GM23338 (cell line): Measurements from ENCODE around the gene ACAN. TPM values are rescaled to one million over a fixed set of nuclear protein-coding genes. Genes with fewer than 3 reads are reported as not detected.

Experiments
- ATAC-seq: fragments of 200-7000 bp; cut with Tn5 transposase; 3 replicates; pipeline ENCODE4 v1.9.1; 2020
- DNase-seq: peaks from one replicate; pipeline ENCODE4 v3.0.0-alpha.2; 2015; ENCODE audit warnings: low spot score
- H2AFZ ChIP-seq: fragments of 200-600 bp; sonication (generic); 2 replicates; pipeline ENCODE4 v1.8.0; 2016; ENCODE audit warnings: antibody characterized with exemption, mild to moderate bottlenecking, moderate library complexity
- H3F3A ChIP-seq: fragments of 200-600 bp; sonication (generic); replicated peaks from 2 replicates; pipeline ENCODE4 v1.8.0; 2017; ENCODE audit warnings: antibody characterized with exemption, mixed run types, low read depth
- H3K27ac ChIP-seq: fragments of 200-600 bp; sonication (generic); 2 replicates; pipeline ENCODE4 v1.6.1; 2016; ENCODE audit warnings: low read depth
- H3K27me3 ChIP-seq: fragments of 200-600 bp; sonication (generic); 2 replicates; pipeline ENCODE4 v1.8.0; 2016; ENCODE audit warnings: mild to moderate bottlenecking, mixed run types, moderate library complexity; ENCODE audit not compliant: insufficient read depth
- H3K36me3 ChIP-seq: fragments of 200-600 bp; sonication (generic); 2 replicates; pipeline ENCODE4 v1.8.0; 2016; ENCODE audit warnings: mild to moderate bottlenecking; ENCODE audit not compliant: insufficient read depth
- H3K4me1 ChIP-seq: fragments of 200-600 bp; sonication (generic); 2 replicates; pipeline ENCODE4 v1.8.0; 2016; ENCODE audit warnings: mild to moderate bottlenecking, moderate library complexity; ENCODE audit not compliant: insufficient read depth
- H3K4me2 ChIP-seq: fragments of 200-600 bp; sonication (generic); 2 replicates; pipeline ENCODE4 v1.7.1; 2017; ENCODE audit warnings: mixed run types
- H3K4me3 ChIP-seq: fragments of 200-600 bp; sonication (generic); 2 replicates; pipeline ENCODE4 v1.6.1; 2016; ENCODE audit warnings: mixed run types
- H3K79me2 ChIP-seq: fragments of 200-600 bp; sonication (generic); replicated peaks from 2 replicates; pipeline ENCODE4 v1.8.0; 2017; ENCODE audit warnings: mild to moderate bottlenecking; ENCODE audit not compliant: insufficient read depth
- H3K9me2 ChIP-seq: fragments of 200-600 bp; sonication (generic); 2 replicates; pipeline ENCODE4 v1.8.0; 2017; ENCODE audit not compliant: insufficient read depth
- H4K20me1 ChIP-seq: fragments of 200-600 bp; sonication (generic); replicated peaks from 2 replicates; pipeline ENCODE4 v1.8.0; 2017; ENCODE audit warnings: mild to moderate bottlenecking; ENCODE audit not compliant: insufficient read depth
- H3K27ac Mint-ChIP-seq: 2 replicates; pipeline ENCODE4 v1.8.0; 2020; ENCODE audit warnings: inconsistent platforms, mild to moderate bottlenecking, moderate library complexity, mixed read lengths
- H3K27me3 Mint-ChIP-seq: 3 replicates; pipeline ENCODE4 v1.8.0; 2022; ENCODE audit warnings: low read depth, mild to moderate bottlenecking, moderate library complexity, mixed read lengths, inconsistent platforms; ENCODE audit not compliant: insufficient read depth, poor library complexity
- H3K36me3 Mint-ChIP-seq: 3 replicates; pipeline ENCODE4 v1.8.0; 2021; ENCODE audit warnings: low read depth, mild to moderate bottlenecking, inconsistent platforms, moderate library complexity, mixed read lengths
- H3K4me1 Mint-ChIP-seq: 3 replicates; pipeline ENCODE4 v1.8.0; 2020; ENCODE audit warnings: mild to moderate bottlenecking, inconsistent platforms, mixed read lengths
- H3K4me3 Mint-ChIP-seq: 3 replicates; pipeline ENCODE4 v1.8.0; 2021; ENCODE audit warnings: moderate library complexity, mild to moderate bottlenecking, inconsistent platforms, mixed read lengths
- H3K9me3 Mint-ChIP-seq: 3 replicates; pipeline ENCODE4 v1.8.0; 2020; ENCODE audit warnings: moderate library complexity, mild to moderate bottlenecking, inconsistent platforms, mixed read lengths
- CREB1 ChIP-seq: fragments of 250-450 bp; sonication (Bioruptor Pico); IDR thresholded peaks from 2 replicates; pipeline ENCODE4 v1.5.0; 2020; ENCODE audit warnings: low read depth, mild to moderate bottlenecking, moderate library complexity
- EZH2 ChIP-seq: fragments of 200-600 bp; sonication (generic); IDR thresholded peaks from one replicate; pipeline ENCODE4 v1.8.0; 2017; ENCODE audit warnings: antibody characterized with exemption, mild to moderate bottlenecking, low read depth; ENCODE audit not compliant: unreplicated experiment
- long read RNA-seq: library from polyadenylated mRNA; unstranded; transcript quantifications from one replicate; pipeline ENCODE4 v2.0.0, GENCODE V29; 2020; ENCODE audit not compliant: unreplicated experiment
- polyA plus RNA-seq: library from polyadenylated mRNA; unstranded; fragments of >200 nt; fragmentation: Nextera tagmentation; extraction: Ambion mirVana; gene quantifications from 2 replicates; pipeline ENCODE4 v1.2.1, GENCODE V29; 2016
- total RNA-seq: library from RNA; depleted of rRNA; stranded (reverse); fragments of >200 nt; shearing (Covaris generic); gene quantifications from 2 replicates; pipeline ENCODE4 v1.2.3, GENCODE V29; 2014; rRNA removed
- TF ChIP-seq, protein P1 (sequence below): IDR thresholded peaks from one replicate; pipeline ENCODE4 v1.6.1; 2018; ENCODE audit warnings: antibody characterized with exemption; ENCODE audit not compliant: unreplicated experiment
- TF ChIP-seq, protein P2 (sequence below): IDR thresholded peaks from 2 replicates; pipeline ENCODE4 v1.6.1; 2016; ENCODE audit warnings: antibody characterized with exemption
- TF ChIP-seq, protein P3 (sequence below): fragments of 250-450 bp; sonication (Bioruptor Pico); IDR thresholded peaks from 2 replicates; pipeline ENCODE4 v1.5.0; 2020; ENCODE audit warnings: mild to moderate bottlenecking, moderate library complexity

ACAN gene
- 4.5 and 4.9 TPM in 2 replicates for total RNA-seq
- 1.5 and 2.5 TPM in 2 replicates for polyA plus RNA-seq
- long read RNA-seq: 0 reads

DNA sequence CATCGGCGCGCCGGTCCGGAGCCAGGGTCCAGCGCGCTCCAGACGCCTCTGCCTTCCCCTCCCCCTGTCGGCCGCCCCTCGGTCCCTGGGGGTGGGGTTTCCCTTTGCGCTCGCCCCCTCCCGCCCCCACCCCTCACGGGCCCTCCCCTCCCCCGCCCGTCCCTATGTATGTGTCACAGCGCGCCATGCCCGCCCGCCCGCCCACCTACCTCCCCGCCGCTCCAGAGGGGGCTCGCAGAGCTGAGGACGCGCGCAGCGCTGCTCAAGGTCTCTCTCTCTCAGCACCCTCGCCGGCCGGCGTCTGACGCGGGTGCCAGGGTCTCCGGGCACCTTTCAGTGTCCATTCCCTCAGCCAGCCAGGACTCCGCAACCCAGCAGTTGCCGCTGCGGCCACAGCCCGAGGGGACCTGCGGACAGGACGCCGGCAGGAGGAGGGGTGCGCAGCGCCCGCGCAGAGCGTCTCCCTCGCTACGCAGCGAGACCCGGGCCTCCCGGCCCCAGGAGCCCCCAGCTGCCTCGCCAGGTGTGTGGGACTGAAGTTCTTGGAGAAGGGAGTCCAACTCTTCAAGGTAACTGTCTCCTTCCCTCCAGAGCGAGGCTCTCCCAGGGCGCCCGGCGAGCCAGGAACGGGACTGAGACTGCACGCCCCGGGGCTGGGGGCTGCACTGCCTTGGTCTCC, at the start of gene ACAN:
ACAN (plus strand) TSS at position 196 of the 679 bp plus-strand sequence. CDS start 32,771 bp downstream, outside the sequence.
- no peak for TF ChIP-seq CREB1 (CRISPR knock-in tag)
- TF ChIP-seq, protein P1, sequence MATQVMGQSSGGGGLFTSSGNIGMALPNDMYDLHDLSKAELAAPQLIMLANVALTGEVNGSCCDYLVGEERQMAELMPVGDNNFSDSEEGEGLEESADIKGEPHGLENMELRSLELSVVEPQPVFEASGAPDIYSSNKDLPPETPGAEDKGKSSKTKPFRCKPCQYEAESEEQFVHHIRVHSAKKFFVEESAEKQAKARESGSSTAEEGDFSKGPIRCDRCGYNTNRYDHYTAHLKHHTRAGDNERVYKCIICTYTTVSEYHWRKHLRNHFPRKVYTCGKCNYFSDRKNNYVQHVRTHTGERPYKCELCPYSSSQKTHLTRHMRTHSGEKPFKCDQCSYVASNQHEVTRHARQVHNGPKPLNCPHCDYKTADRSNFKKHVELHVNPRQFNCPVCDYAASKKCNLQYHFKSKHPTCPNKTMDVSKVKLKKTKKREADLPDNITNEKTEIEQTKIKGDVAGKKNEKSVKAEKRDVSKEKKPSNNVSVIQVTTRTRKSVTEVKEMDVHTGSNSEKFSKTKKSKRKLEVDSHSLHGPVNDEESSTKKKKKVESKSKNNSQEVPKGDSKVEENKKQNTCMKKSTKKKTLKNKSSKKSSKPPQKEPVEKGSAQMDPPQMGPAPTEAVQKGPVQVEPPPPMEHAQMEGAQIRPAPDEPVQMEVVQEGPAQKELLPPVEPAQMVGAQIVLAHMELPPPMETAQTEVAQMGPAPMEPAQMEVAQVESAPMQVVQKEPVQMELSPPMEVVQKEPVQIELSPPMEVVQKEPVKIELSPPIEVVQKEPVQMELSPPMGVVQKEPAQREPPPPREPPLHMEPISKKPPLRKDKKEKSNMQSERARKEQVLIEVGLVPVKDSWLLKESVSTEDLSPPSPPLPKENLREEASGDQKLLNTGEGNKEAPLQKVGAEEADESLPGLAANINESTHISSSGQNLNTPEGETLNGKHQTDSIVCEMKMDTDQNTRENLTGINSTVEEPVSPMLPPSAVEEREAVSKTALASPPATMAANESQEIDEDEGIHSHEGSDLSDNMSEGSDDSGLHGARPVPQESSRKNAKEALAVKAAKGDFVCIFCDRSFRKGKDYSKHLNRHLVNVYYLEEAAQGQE: no peak
- peak; percentile 66 for TF ChIP-seq EZH2
- TF ChIP-seq, protein P2, sequence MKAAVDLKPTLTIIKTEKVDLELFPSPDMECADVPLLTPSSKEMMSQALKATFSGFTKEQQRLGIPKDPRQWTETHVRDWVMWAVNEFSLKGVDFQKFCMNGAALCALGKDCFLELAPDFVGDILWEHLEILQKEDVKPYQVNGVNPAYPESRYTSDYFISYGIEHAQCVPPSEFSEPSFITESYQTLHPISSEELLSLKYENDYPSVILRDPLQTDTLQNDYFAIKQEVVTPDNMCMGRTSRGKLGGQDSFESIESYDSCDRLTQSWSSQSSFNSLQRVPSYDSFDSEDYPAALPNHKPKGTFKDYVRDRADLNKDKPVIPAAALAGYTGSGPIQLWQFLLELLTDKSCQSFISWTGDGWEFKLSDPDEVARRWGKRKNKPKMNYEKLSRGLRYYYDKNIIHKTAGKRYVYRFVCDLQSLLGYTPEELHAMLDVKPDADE: no peak
- TF ChIP-seq, protein P3, sequence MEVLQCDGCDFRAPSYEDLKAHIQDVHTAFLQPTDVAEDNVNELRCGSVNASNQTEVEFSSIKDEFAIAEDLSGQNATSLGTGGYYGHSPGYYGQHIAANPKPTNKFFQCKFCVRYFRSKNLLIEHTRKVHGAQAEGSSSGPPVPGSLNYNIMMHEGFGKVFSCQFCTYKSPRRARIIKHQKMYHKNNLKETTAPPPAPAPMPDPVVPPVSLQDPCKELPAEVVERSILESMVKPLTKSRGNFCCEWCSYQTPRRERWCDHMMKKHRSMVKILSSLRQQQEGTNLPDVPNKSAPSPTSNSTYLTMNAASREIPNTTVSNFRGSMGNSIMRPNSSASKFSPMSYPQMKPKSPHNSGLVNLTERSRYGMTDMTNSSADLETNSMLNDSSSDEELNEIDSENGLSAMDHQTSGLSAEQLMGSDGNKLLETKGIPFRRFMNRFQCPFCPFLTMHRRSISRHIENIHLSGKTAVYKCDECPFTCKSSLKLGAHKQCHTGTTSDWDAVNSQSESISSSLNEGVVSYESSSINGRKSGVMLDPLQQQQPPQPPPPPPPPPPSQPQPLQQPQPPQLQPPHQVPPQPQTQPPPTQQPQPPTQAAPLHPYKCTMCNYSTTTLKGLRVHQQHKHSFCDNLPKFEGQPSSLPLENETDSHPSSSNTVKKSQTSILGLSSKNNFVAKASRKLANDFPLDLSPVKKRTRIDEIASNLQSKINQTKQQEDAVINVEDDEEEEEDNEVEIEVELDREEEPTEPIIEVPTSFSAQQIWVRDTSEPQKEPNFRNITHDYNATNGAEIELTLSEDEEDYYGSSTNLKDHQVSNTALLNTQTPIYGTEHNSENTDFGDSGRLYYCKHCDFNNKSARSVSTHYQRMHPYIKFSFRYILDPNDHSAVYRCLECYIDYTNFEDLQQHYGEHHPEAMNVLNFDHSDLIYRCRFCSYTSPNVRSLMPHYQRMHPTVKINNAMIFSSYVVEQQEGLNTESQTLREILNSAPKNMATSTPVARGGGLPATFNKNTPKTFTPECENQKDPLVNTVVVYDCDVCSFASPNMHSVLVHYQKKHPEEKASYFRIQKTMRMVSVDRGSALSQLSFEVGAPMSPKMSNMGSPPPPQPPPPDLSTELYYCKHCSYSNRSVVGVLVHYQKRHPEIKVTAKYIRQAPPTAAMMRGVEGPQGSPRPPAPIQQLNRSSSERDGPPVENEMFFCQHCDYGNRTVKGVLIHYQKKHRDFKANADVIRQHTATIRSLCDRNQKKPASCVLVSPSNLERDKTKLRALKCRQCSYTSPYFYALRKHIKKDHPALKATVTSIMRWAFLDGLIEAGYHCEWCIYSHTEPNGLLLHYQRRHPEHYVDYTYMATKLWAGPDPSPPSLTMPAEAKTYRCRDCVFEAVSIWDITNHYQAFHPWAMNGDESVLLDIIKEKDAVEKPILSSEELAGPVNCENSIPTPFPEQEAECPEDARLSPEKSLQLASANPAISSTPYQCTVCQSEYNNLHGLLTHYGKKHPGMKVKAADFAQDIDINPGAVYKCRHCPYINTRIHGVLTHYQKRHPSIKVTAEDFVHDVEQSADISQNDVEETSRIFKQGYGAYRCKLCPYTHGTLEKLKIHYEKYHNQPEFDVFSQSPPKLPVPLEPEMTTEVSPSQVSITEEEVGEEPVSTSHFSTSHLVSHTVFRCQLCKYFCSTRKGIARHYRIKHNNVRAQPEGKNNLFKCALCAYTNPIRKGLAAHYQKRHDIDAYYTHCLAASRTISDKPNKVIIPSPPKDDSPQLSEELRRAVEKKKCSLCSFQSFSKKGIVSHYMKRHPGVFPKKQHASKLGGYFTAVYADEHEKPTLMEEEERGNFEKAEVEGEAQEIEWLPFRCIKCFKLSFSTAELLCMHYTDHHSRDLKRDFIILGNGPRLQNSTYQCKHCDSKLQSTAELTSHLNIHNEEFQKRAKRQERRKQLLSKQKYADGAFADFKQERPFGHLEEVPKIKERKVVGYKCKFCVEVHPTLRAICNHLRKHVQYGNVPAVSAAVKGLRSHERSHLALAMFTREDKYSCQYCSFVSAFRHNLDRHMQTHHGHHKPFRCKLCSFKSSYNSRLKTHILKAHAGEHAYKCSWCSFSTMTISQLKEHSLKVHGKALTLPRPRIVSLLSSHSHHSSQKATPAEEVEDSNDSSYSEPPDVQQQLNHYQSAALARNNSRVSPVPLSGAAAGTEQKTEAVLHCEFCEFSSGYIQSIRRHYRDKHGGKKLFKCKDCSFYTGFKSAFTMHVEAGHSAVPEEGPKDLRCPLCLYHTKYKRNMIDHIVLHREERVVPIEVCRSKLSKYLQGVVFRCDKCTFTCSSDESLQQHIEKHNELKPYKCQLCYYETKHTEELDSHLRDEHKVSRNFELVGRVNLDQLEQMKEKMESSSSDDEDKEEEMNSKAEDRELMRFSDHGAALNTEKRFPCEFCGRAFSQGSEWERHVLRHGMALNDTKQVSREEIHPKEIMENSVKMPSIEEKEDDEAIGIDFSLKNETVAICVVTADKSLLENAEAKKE (CRISPR knock-in tag): no peak
- peaks cover 67% of the 10 kb centered on the region for H3K27me3 ChIP-seq
- no peaks in the 10 kb centered on the region for H3K9me2 ChIP-seq
- Mint-ChIP-seq H3K36me3 (no peaks in the 10 kb centered on the region), H3K27me3 (peaks cover 55% of the 10 kb centered on the region), H3K4me1 (peaks cover 8% of the 10 kb centered on the region), H3K4me3 (peak within 1 kb of the TSS; percentile 94), H3K27ac (no peak within 1 kb of the TSS; the same call in none of the 2 replicates), H3K9me3 (peaks cover 2% of the 10 kb centered on the region; the same call in 2 of the 3 replicates)
- peak within 1 kb of the TSS; percentile 94 for H3K4me2 ChIP-seq
- no peaks in the 10 kb centered on the region; the same call in 1 of the 2 replicates for H4K20me1 ChIP-seq
- H3F3A ChIP-seq: 0 out of 2 replicates have a peak, but pooled peaks cover 5% of the 10 kb centered on the region
- H3K4me3 ChIP-seq: peak within 1 kb of the TSS; percentile 80
- no peaks in the 10 kb centered on the region for H3K36me3 ChIP-seq
- DNase-seq (peak; percentile 77), ATAC-seq (peak; percentile 77)
- no peak within 1 kb of the TSS for H3K27ac ChIP-seq
- no peaks in the 10 kb centered on the region for H3K79me2 ChIP-seq
- H3K4me1 ChIP-seq: peaks cover 2% of the 10 kb centered on the region; the same call in 1 of the 2 replicates
- peak within 1 kb of the TSS; percentile 96 for H2AFZ ChIP-seq
